Lower leg skin (tissue), 4 donors: ENCODE data around the gene TRIM31. TPM values are rescaled to one million over a fixed set of nuclear protein-coding genes. Genes with fewer than 3 reads are reported as not detected.

Source experiments
- DNase-seq, 2 donors: peaks; one replicate each; pipeline ENCODE4 v3.0.0-alpha.2; 2019; ENCODE audit warnings: low spot score in 2 of 2
- H3K4me3 ChIP-seq: fragments of 200-600 bp; sonication (generic); 2 replicates; pipeline ENCODE4 v1.5.1; 2017; ENCODE audit warnings: mild to moderate bottlenecking, low read depth; ENCODE audit not compliant: poor library complexity, severe bottlenecking
- CTCF ChIP-seq, 3 donors: fragments of 450-650 bp; IDR thresholded peaks; one replicate each; pipeline ENCODE4 v1.5.1; 2016; ENCODE audit warnings: antibody characterized with exemption in 3 of 3, mild to moderate bottlenecking in 3 of 3, moderate library complexity in 2 of 3
- POLR2A ChIP-seq, 2 donors: fragments of 450-650 bp; IDR thresholded peaks; one replicate each; pipeline ENCODE4 v1.6.1; 2016 to 2017; ENCODE audit warnings: antibody characterized with exemption in 2 of 2, mild to moderate bottlenecking in 1 of 2, moderate library complexity in 1 of 2
- WGBS, 2 donors: methylation state at CpG; one replicate each; pipeline ENCODE4 v1.1.5; 2018; 5-methylcytosine and 5-hydroxymethylcytosine counted together
- intact Hi-C: fragments of 100-400 bp; cut with DNase I; formaldehyde crosslinking; loops from one replicate; pipeline ENCODE4 v1.15.0; 2023; ENCODE audit warnings: low total_unique reads
- total RNA-seq, 4 donors: library from RNA; depleted of rRNA; stranded (reverse); fragments of >200 nt; gene quantifications; one replicate each; pipeline ENCODE4 v1.1.0, GENCODE V29; 2016

TRIM31 gene
- total RNA-seq, 4 donors from 2014 or later = 0.29 TPM; not detected in 3

GRCh38 chr6:30135147-30135546 is 22.3 kb upstream of the TRIM31 start:
- intact Hi-C loops = no loop called here
- DNase-seq = no peak
- WGBS, 2 donors = 76 to 84% methylated on average over 2 of the region's 2 CpGs
- TF ChIP-seq CTCF (IDR thresholded peaks at IDR 0.05) = no peak
- no peak for TF ChIP-seq POLR2A (IDR thresholded peaks at IDR 0.05)
- no peak overlapping the region for H3K4me3 ChIP-seq

GRCh38 chr6:30131947-30132497 is 19.1 kb upstream of the TRIM31 start:
- WGBS, 2 donors = 68 to 76% methylated on average over 2 of the region's 2 CpGs
- DNase-seq = no peak
- no peak overlapping the region for H3K4me3 ChIP-seq
- intact Hi-C loops = no loop called here
- TF ChIP-seq POLR2A (IDR thresholded peaks at IDR 0.05) = no peak
- no peak for TF ChIP-seq CTCF (IDR thresholded peaks at IDR 0.05)

- TF ChIP-seq CTCF (IDR thresholded peaks at IDR 0.05) = peak in 1 of 3 donors; percentile 96
- no peak for TF ChIP-seq POLR2A (IDR thresholded peaks at IDR 0.05)
- intact Hi-C loops = no loop called here
- 23 to 28% methylated on average over 16 of the region's 16 CpGs for WGBS, 2 donors
- no peak overlapping the region for H3K4me3 ChIP-seq
- DNase-seq = peak in 1 of 2 donors; percentile 56
These were observed 18.3 kb upstream of the TRIM31 start for GRCh38 chr6:30130887-30131862.

GRCh38 chr6:30130179-30130679 is 17.3 kb upstream of the TRIM31 start:
- H3K4me3 ChIP-seq = no peak overlapping the region
- TF ChIP-seq POLR2A (IDR thresholded peaks at IDR 0.05) (no peak), CTCF (IDR thresholded peaks at IDR 0.05) (no peak)
- DNase-seq = no peak
- intact Hi-C loops = no loop called here
- WGBS, 2 donors = 70 to 75% methylated on average over 4 of the region's 4 CpGs

- intact Hi-C loops = no loop called here
- no peak for DNase-seq
- WGBS, 2 donors = 63 to 73% methylated on average over 10 of the region's 10 CpGs
- TF ChIP-seq POLR2A (IDR thresholded peaks at IDR 0.05) (no peak), CTCF (IDR thresholded peaks at IDR 0.05) (no peak)
- H3K4me3 ChIP-seq = no peak overlapping the region
These were observed 16.6 kb upstream of the TRIM31 start for GRCh38 chr6:30129265-30130178.
